ENCODE results near the gene PIK3AP1.
"Not testable (repeated sequence)": the region's sequence is repeated elsewhere in the genome, so short reads cannot be mapped to it uniquely, and the experiment has no call there.

The PIK3AP1 gene

DNA sequence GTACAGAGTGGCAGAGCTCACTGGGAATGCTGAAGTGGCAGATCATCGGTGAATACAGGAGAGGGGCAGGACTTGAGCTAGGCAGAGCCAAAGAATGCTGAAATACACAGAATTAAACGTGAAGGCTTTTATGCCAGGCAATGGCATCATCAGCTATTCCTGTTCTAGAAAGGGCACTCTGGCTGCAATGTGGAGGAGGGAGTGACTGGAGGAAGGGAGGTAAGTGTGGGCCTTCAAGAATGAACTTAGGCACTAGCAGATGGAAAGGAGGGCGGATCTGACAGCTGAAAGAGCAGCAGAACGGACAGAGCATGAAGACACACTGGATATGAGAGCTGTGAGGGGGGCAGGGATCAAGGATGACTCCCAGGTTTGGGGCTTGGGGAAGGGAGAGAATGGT is 121.5 kb downstream of the PIK3AP1 start:
- no peak for DNase-seq

GRCh38 chr10:96596422-96597407 is 123.6 kb downstream of the PIK3AP1 start:
- no peak for DNase-seq

DNA sequence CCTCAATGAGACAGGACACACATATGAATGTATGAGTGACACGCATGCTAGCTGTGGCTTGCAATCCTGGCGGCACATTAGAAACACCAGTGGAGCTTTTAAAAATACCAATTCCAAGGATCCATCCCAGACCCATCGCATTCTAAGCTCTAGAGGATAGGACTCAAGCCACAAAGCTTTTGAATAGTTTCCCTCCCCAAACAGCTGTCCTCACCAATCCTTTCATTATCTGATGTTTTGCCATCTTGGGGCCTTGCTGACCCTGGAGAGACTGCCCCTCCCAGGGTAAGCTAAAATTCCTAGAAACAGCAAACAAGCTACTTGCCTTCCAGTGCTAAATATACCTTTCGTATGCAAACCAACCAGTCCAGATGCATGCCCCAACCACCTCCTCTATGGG is 124.6 kb downstream of the PIK3AP1 start:
- DNase-seq = no peak

DNA sequence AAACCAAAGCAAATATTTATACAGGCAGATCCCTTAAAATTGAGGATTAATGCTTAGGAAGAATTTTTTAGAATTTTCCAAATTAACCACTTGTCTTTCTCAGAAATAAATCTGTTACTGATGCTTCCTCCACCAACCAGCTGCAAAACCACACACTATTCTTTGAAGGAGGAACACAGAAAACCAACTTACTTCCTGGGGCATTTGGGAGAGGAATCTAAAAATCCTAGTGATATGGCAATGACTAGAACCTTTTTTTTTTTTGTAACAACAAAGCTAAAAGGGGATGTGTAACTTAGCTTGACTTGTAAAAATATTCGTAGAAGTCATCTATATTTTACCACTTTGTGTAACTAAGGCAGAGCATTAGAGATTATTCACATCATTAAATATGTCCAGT is 128.4 kb downstream of the PIK3AP1 start:
- no peak for DNase-seq

GRCh38 chr10:96588616-96589419 is 131.5 kb downstream of the PIK3AP1 start:
- DNase-seq = no peak

DNA sequence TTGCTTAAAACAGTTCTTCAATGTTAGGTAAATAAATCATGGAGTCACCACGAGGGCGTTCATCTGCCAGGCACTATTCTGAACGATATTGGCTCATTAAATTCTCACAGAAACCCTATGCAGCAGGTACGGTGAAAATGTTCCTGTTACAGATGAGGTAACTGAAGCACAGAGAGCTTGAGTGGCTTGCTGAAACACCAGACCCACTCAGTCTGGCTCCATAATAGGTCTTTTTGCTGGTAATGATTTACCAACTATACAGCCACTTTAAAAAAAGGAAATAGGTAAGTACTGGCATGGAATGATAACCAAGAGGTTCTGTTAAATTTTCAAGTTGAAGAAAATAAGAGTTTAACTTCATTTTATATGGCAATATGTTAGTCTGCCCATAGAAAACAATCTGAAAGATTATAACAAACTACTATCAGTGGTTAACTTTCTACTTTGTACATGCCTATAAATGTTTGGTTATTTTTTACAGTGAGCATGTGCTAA is 132.2 kb downstream of the PIK3AP1 start:
- no peak for DNase-seq

GRCh38 chr10:96587264-96588059 is 132.9 kb downstream of the PIK3AP1 start:
- peak; percentile 48 for DNase-seq

GRCh38 chr10:96586419-96587263 is 133.7 kb downstream of the PIK3AP1 start, which contains the start of gene TM9SF3:
TSS of gene TM9SF3 (minus strand) at chr10:96587012. CDS start at chr10:96586835, 177 bp downstream.
- peak; percentile 95 for DNase-seq

DNA sequence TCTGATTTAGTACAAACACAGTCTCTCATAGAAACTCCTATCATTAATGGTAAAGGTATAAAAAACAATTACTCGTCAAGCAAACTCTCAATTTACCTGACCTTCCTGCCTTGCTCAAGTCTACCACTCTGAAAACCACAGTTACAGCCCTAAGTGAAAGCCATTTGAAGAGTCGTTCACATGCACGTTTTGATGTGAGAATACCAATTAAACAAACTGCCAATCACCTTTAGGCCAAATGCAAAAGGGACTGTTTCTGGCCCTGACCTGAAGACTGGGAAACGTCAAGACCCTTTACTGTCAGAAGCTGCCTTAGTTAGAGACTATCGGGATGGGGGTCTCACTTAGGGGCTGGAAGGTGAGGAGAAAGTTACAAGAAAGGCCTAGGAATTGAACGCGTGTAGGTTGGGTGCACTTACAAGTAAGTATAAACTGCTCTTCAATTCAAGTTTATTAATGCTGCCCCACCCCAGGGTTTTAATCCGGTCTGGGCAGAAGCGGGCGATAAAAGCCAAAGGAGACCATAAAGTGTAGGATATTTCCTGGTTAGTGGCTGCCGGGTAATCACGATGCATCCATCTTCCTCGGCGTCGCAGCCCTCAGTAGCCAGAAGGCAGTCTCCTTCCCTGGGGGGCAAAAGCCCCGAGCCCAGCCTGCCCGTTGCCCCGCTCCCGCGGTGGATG is 134.4 kb downstream of the PIK3AP1 start:
- no peak for DNase-seq

DNA sequence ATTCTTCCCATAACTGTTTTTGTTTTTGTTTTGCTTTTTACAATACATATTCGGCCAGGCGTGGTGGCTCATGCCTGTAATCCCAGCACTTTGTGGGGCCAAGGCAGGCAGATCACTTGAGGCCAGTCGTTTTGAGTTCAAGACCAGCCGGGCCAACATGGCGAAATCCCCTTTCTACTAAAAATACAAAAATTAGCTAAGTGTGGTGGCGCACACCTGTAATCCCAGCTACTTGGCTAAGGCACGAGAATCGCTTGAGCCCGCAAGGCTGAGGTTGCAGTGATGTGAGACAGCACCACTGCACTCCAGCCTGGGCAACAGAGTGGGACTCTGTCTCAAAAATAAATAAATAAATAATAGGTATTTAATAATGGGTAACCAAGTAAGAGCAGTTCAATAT is 135.8 kb downstream of the PIK3AP1 start:
- no peak for DNase-seq

- DNase-seq = no peak
Observed at GRCh38 chr10:96584035-96584434, 136.3 kb downstream of the PIK3AP1 start.

GRCh38 chr10:96579133-96579532 is 141.2 kb downstream of the PIK3AP1 start:
- no peak for DNase-seq

DNA sequence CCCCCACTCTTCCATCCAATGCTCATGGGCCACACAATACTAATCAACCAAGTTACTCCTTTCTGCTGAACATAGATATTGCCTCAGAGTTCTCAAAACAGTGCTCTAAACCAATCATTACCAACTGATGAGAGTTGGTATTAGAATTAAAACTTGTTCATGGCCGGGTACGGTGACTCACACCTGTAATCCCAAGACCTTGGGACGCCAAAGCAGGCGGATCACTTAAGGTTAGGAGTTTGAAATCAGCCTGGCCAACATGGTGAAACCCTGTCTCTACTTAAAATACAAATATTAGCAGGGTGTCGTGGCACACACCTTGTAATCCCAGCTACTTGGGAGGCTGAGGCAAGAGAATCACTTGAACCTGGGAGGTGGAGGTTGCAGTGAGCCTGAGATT is 141.7 kb downstream of the PIK3AP1 start:
- no peak for DNase-seq

- no peak for DNase-seq
Observed at GRCh38 chr10:96578022-96578421, 142.3 kb downstream of the PIK3AP1 start.

DNA sequence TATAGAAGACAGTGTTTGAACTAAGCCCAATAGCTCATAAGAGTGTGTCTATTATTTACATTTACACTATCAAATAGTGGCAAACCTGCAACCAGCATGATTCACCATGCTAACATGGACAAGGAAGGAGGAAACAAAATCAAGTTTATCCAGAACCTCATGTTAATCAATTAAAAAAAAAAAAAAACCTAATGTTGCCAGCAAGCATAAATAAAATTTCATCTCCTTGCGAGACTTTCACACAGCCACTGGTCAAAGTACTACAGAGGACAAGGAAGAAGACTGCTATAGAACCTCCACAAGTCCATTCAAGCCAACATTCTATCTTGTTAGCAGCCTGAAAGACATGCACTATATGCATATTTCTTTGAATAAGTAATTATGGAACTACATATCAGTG is 143.2 kb downstream of the PIK3AP1 start:
- DNase-seq = no peak

DNA sequence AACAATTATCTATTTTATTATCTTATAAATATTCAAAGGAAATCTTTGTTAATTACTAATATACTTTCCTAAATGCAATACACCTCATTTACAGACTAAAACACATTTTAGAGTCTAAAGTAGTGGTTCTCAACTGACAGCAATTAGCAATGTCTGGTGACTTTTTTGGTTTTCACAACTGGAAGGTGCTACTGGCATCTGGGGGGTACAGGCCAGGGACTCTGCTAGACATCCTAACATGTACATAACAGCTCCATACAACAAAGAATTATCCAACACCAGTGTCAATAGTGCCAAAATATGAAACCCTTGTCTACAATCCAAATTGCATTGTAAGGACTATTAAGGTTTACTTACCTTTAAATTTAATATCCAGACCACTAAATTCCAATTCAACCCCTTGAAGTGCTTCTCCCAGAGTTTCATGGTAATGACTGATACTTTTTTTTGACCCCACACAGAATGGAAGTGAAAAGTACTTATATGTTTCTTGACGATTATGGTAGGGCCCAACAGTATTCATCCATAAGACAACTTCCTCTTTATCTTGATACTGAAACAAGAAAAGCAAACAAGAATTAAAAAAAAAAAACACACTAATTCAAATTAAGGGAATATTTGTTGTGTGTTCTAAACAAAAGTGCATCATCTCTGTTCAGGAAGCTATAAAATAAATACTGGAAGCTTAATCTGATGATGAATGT is 143.9 kb downstream of the PIK3AP1 start:
- no peak for DNase-seq

DNA sequence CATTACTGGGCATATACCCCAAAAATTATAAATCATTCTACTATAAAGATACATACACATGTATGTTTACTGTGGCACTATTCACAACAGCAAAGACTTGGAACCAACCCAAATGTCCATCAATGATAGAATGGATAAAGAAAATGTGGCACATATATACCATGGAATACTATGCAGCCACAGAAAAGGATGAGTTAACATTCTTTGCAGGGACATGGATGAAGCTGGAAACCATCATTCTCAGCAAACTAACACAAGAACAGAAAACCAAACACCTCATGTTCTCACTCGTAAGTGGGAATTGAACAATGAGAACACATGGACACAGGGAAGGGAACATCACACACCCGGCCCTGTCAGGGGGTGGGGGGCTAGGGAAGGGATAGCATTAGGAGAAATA is 145.8 kb downstream of the PIK3AP1 start:
- DNase-seq = not testable (repeated sequence)

- DNase-seq = no peak
Observed at GRCh38 chr10:96573036-96573435, 147.3 kb downstream of the PIK3AP1 start.

GRCh38 chr10:96570983-96571964 is 149.0 kb downstream of the PIK3AP1 start:
- no peak for DNase-seq

All from stimulated activated CD4-positive, alpha-beta T cell treated with anti-CD3 and anti-CD28 coated beads, Interleukin-4, amount 100 ng/mL, for 1 hour (primary cell).